Mesothelial cell of epicardium (in vitro differentiated cells): ENCODE results near the gene IRF9. TPM values are rescaled to one million over a fixed set of nuclear protein-coding genes. Genes with fewer than 3 reads are reported as not detected.

ENCODE experiments used
- DNase-seq, 2 experiments: peaks; one replicate each; pipeline ENCODE4 v3.0.0; 2021; ENCODE audit warnings: low spot score in 2 of 2; ENCODE audit not compliant: unreplicated experiment in 2 of 2
- H3K27ac Mint-ChIP-seq: 2 replicates; pipeline ENCODE4 v1.8.0; 2021; ENCODE audit warnings: mixed read lengths
- H3K27me3 Mint-ChIP-seq: 2 replicates; pipeline ENCODE4 v1.8.0; 2021; ENCODE audit warnings: low read depth, mixed read lengths
- H3K36me3 Mint-ChIP-seq: 2 replicates; pipeline ENCODE4 v1.8.0; 2021; ENCODE audit warnings: mixed read lengths
- H3K4me1 Mint-ChIP-seq: 2 replicates; pipeline ENCODE4 v1.8.0; 2021; ENCODE audit warnings: mixed read lengths
- H3K4me3 Mint-ChIP-seq: 2 replicates; pipeline ENCODE4 v1.8.0; 2021; ENCODE audit warnings: mild to moderate bottlenecking, moderate library complexity, mixed read lengths
- H3K9me3 Mint-ChIP-seq: 2 replicates; pipeline ENCODE4 v1.8.0; 2021; ENCODE audit warnings: mixed read lengths
- total RNA-seq: library from RNA; stranded (reverse); gene quantifications from 3 replicates; pipeline ENCODE4 v1.2.1, GENCODE V29; 2021
- TF ChIP-seq, protein P1 (sequence below): fragments of 200-600 bp; sonication (generic); IDR thresholded peaks from one replicate; pipeline ENCODE4 v1.5.0; 2021; ENCODE audit warnings: antibody characterized with exemption; ENCODE audit not compliant: unreplicated experiment

IRF9 gene
- total RNA-seq, 1 donor from 2014 or later = 274 TPM

DNA sequence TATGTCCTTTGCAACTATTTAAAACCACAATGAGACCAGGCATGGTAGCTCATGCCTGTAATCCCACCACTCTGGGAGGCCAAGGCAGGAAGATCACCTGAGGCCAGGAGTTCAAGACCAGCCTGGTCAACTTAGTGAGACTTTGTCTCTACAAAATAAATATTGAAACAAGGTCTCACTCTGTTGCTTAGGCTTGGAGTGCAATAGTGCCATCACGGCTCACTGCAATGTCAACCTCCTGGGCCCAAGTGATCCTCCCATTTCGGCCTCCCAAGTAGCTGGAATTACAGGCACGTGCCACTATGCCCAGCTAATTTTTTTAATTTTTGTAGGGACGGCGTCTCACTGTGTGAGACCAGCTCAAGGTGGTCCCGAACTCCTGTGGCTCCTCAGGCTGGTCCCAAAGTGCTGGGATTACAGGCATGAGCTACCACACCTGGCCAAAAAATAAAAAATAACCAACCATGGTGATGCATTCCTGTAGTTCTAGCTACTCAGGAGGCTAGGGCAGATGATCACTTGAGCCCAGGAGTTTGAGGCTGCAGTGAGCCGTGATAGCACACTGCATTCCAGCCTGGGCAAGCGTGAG is 31.6 kb upstream of the IRF9 start:
- TF ChIP-seq, protein P1, sequence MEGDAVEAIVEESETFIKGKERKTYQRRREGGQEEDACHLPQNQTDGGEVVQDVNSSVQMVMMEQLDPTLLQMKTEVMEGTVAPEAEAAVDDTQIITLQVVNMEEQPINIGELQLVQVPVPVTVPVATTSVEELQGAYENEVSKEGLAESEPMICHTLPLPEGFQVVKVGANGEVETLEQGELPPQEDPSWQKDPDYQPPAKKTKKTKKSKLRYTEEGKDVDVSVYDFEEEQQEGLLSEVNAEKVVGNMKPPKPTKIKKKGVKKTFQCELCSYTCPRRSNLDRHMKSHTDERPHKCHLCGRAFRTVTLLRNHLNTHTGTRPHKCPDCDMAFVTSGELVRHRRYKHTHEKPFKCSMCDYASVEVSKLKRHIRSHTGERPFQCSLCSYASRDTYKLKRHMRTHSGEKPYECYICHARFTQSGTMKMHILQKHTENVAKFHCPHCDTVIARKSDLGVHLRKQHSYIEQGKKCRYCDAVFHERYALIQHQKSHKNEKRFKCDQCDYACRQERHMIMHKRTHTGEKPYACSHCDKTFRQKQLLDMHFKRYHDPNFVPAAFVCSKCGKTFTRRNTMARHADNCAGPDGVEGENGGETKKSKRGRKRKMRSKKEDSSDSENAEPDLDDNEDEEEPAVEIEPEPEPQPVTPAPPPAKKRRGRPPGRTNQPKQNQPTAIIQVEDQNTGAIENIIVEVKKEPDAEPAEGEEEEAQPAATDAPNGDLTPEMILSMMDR = no peak
- Mint-ChIP-seq H3K36me3 (peaks cover 3% of the 10 kb centered on the region), H3K27ac (no peak overlapping the region), H3K9me3 (no peaks in the 10 kb centered on the region), H3K4me3 (no peak overlapping the region), H3K27me3 (no peaks in the 10 kb centered on the region), H3K4me1 (no peaks in the 10 kb centered on the region)
- no peak for DNase-seq

DNA sequence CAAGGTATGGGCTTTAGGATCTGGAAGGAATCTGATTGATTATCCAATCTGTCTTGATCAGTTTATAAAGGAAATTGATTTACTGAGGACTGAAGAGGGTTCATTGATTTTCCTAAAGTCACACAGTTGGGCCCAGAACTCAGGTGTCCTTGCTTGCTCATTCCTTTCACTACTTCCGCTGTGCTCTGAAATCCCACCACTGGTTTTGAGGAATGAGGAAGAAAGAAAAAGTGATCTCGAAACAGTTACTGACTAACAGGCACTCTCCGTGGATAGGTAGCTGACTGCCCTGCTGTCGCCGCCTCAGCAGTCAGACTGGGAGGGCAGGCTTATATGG is 30.7 kb upstream of the IRF9 start, which contains the start of gene FITM1:
Gene FITM1 (plus strand): TSS at position 280 of the 337 bp plus-strand sequence. CDS start 905 bp downstream, outside the sequence.
- no peak for DNase-seq
- Mint-ChIP-seq H3K4me3 (no peak within 1 kb of the TSS), H3K36me3 (peaks cover under 1% of the 10 kb centered on the region), H3K9me3 (no peaks in the 10 kb centered on the region), H3K27me3 (no peaks in the 10 kb centered on the region), H3K27ac (no peak within 1 kb of the TSS), H3K4me1 (peaks cover 3% of the 10 kb centered on the region)
- TF ChIP-seq, protein P1 = no peak

DNA sequence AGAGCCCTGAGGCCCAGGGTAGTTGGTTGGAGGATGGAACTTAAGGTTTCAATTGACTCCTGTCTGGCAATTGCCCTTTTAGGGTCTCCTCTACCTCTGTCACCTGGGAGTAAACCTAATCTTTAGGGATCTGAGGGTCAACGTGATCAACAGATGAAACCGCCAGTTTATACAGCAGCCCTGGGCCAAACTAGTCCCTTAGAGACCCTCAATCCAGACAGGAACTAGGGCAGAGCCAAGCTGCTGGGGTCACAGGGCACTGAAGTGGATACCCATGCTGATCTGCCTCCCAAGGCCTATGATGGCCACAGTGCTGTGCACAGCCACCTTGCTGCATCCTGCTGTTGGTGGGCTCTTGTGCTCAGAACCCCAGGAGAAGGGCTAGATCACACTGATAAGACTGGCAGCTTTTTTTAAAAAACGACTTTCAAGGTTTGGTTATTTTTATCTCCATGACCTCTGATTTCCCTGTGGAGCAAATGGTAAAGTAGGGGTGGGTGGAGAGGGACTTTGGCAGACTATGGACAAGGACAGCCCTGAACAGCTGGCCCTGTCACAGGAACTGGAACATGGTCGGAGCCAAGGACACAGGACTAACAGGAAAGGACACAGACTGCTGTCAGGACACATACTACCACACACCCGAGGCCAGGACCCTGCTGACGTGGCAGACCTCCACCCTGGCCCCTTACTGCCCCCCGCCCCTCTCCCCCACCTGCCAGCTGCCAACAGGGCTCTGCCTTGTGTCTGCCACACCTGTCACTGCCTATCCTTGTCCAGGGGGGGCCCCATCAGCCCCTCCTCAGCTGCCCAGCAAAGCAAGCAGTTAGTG is 30.1 kb upstream of the IRF9 start:
- Mint-ChIP-seq H3K9me3 (no peaks in the 10 kb centered on the region), H3K27me3 (no peaks in the 10 kb centered on the region)
- DNase-seq = no peak

DNA sequence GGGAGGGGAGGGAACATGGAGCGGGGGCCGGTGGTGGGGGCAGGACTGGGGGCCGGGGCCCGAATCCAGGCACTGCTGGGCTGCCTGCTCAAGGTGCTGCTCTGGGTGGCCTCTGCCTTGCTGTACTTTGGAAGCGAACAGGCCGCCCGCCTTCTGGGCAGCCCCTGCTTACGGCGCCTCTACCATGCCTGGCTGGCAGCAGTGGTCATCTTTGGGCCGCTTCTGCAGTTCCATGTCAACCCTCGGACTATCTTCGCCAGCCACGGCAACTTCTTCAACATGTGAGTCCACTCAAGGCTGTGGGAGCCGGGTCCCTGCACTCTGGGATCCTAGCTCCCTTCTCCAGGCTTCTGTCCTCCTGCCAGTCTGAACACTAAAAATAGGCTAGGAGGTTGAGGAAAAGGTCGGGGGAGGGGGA is 29.5 kb upstream of the IRF9 start:
- Mint-ChIP-seq H3K27ac (no peak overlapping the region), H3K36me3 (no peaks in the 10 kb centered on the region), H3K4me1 (peaks cover 8% of the 10 kb centered on the region), H3K9me3 (no peaks in the 10 kb centered on the region), H3K27me3 (no peaks in the 10 kb centered on the region), H3K4me3 (no peak overlapping the region)
- DNase-seq = no peak
- TF ChIP-seq, protein P1 = no peak

More for the DNA sequence above, 30.1 kb upstream of the IRF9 start:
- Mint-ChIP-seq H3K4me1 (peaks cover 6% of the 10 kb centered on the region), H3K36me3 (no peaks in the 10 kb centered on the region), H3K4me3 (no peak overlapping the region), H3K27ac (no peak overlapping the region)
- TF ChIP-seq, protein P1 = no peak

DNA sequence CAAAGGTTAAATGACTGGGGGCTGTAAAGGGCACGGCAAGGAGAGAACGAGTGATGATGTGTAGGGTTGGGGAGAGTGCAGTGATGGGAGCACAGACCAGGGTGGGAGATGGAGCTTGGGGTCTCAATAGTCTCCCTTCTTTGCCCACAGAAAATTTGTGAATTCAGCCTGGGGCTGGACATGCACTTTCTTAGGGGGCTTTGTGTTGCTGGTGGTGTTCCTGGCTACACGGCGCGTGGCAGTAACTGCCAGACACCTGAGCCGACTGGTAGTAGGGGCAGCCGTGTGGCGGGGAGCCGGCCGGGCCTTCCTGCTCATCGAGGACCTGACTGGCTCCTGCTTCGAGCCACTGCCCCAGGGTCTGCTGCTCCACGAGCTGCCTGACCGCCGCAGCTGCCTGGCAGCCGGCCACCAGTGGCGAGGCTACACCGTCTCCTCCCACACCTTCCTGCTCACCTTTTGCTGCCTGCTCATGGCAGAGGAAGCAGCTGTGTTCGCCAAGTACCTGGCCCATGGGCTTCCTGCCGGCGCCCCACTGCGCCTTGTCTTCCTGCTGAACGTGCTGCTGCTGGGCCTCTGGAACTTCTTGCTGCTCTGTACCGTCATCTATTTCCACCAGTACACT is 28.9 kb upstream of the IRF9 start:
- peaks cover 14% of the 10 kb centered on the region for H3K4me1 Mint-ChIP-seq
- H3K27ac Mint-ChIP-seq = no peak overlapping the region
- H3K4me3 Mint-ChIP-seq = no peak overlapping the region
- peaks cover 1% of the 10 kb centered on the region for H3K36me3 Mint-ChIP-seq
- no peaks in the 10 kb centered on the region for H3K27me3 Mint-ChIP-seq
- no peak for DNase-seq
- no peaks in the 10 kb centered on the region for H3K9me3 Mint-ChIP-seq
- TF ChIP-seq, protein P1 = no peak
